ENCODE results near the gene THBS1.

The THBS1 gene

DNA sequence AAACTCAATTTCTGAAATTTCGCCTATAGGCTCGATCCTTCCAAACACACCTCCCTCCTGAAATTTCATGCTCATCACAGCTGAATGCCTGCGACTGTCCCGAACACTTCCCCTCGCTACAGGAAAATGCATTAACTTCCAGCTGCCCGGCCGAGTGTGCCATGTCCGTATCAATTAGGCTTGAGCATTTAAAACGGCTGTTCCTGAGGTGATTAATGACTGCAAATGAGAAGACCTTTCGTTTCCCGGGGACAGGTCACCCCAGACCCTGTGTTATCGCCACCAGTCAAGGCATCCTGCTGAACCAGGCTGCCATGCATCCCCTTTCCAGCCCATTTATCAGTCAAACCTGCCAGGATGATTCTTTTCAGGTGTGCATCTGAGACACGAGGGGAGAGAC, 63.3 kb downstream of the THBS1 start:
- Histone ChIP-seq H3K36me3 (ENCODE audit: control insufficient read depth in 4 of 4, insufficient read depth in 4 of 4, low read length in 3 of 4) (no peaks in the 10 kb centered on the region), H3K27ac (ENCODE audit: insufficient read depth in 1 of 2, low read depth in 1 of 2, low read length in 2 of 2, poor library complexity in 1 of 2, severe bottlenecking in 2 of 2) (no peak overlapping the region), H3K4me1 (ENCODE audit: control extremely low read depth in 1 of 4, control insufficient read depth in 4 of 4, insufficient read depth in 4 of 4, low read length in 3 of 4) (no peaks in the 10 kb centered on the region), H3K4me3 (ENCODE audit: control insufficient read depth in 1 of 7, extremely low read depth in 1 of 7, insufficient read depth in 4 of 7, low read depth in 2 of 7, low read length in 6 of 7) (no peak overlapping the region), H3K9me3 (ENCODE audit: control extremely low read depth in 1 of 5, control insufficient read depth in 4 of 5, insufficient read depth in 2 of 5, low read depth in 1 of 5, low read length in 4 of 5) (no peaks in the 10 kb centered on the region), H3K27me3 (replicated peaks in 2 of 5; ENCODE audit: control insufficient read depth in 4 of 5, insufficient read depth in 5 of 5, low read length in 4 of 5) (no peaks in the 10 kb centered on the region)
- WGBS (ENCODE audit: insufficient coverage): 97% methylated on average over 13 of the region's 13 CpGs
- DNase-seq: no peak
- POLR2A ChIA-PET: no interaction called here
- CTCF ChIA-PET: no interaction called here

DNA sequence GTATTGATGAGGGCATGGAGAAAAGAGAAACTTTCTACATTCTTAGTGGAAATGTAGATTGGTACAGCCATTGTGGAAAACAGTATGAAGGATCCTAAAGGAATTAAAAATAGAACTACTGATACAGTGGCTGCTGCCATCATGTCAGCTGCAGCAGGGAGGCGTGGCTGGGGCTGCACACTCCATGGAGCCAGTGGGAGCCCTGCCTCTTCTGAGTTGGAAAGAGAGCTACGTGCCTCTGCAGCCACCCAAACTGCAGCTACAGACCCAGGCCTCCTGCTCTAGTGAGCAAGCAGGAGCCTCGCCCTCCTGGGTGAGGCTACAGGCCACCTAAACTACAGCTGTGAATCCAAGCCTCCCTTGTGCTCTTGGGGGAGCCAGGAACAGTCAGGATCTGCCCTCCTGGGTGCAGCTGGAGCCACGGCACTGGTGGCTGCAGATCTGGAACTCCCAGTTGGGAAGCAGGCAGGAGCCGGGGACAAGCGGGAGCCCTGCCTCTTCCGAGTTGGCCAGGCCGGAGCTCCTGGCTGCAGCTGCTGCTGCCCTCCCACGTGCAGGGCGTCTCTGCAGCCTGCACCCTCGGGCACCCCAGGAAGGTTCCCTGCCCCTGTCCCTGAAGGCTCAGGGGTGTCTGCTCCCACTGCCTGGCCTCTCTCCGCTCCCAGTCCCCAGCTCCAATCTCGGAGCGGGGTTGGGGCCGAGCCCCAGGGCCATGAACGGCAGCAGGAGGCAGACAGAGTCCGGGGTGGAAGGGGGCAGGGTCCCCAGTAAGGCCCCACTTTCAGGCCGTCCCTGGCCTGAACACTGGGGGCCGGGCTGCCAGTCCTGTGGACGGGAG, 64.5 kb downstream of the THBS1 start:
- WGBS (ENCODE audit: insufficient coverage): 93% methylated on average over 20 of the region's 20 CpGs
- ChIA-PET POLR2A (no interaction called here), CTCF (interaction anchor here (0.6 to 1.4 kb wide), 2 partner anchors 40 to 217 kb away, joined by 3 read pairs; no protein-coding TSS in a partner anchor)
- Histone ChIP-seq H3K27me3 (replicated peaks in 2 of 5; ENCODE audit: control insufficient read depth in 4 of 5, insufficient read depth in 5 of 5, low read length in 4 of 5) (no peaks in the 10 kb centered on the region), H3K27ac (ENCODE audit: insufficient read depth in 1 of 2, low read depth in 1 of 2, low read length in 2 of 2, poor library complexity in 1 of 2, severe bottlenecking in 2 of 2) (no peak overlapping the region), H3K9me3 (ENCODE audit: control extremely low read depth in 1 of 5, control insufficient read depth in 4 of 5, insufficient read depth in 2 of 5, low read depth in 1 of 5, low read length in 4 of 5) (no peaks in the 10 kb centered on the region), H3K36me3 (ENCODE audit: control insufficient read depth in 4 of 4, insufficient read depth in 4 of 4, low read length in 3 of 4) (no peaks in the 10 kb centered on the region), H3K4me3 (ENCODE audit: control insufficient read depth in 1 of 7, extremely low read depth in 1 of 7, insufficient read depth in 4 of 7, low read depth in 2 of 7, low read length in 6 of 7) (no peak overlapping the region), H3K4me1 (ENCODE audit: control extremely low read depth in 1 of 4, control insufficient read depth in 4 of 4, insufficient read depth in 4 of 4, low read length in 3 of 4) (no peaks in the 10 kb centered on the region)
- DNase-seq: no peak

DNA sequence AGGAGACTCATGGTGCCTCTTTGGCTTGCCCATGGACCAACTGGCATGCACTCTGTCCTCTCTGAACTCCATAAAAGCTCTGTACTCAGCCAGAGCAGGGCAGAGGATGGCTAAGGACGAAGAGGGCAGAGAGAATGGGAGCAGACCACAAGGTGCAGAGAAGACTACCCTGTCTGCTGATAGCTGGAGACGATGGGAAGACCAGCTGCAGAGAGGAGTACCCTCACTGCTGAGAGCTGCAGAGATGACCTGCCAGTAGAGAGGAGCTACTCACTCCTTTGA, 65.0 kb downstream of the THBS1 start:
- Histone ChIP-seq H3K4me3 (ENCODE audit: control insufficient read depth in 1 of 7, extremely low read depth in 1 of 7, insufficient read depth in 4 of 7, low read depth in 2 of 7, low read length in 6 of 7) (no peak overlapping the region), H3K9me3 (ENCODE audit: control extremely low read depth in 1 of 5, control insufficient read depth in 4 of 5, insufficient read depth in 2 of 5, low read depth in 1 of 5, low read length in 4 of 5) (no peaks in the 10 kb centered on the region), H3K27me3 (replicated peaks in 2 of 5; ENCODE audit: control insufficient read depth in 4 of 5, insufficient read depth in 5 of 5, low read length in 4 of 5) (no peaks in the 10 kb centered on the region), H3K36me3 (ENCODE audit: control insufficient read depth in 4 of 4, insufficient read depth in 4 of 4, low read length in 3 of 4) (no peaks in the 10 kb centered on the region), H3K4me1 (ENCODE audit: control extremely low read depth in 1 of 4, control insufficient read depth in 4 of 4, insufficient read depth in 4 of 4, low read length in 3 of 4) (no peaks in the 10 kb centered on the region), H3K27ac (ENCODE audit: insufficient read depth in 1 of 2, low read depth in 1 of 2, low read length in 2 of 2, poor library complexity in 1 of 2, severe bottlenecking in 2 of 2) (no peak overlapping the region)
- CTCF ChIA-PET: interaction anchor here (1.4 kb wide), 1 partner anchor 40 kb away, joined by 3 read pairs; no protein-coding TSS in a partner anchor
- POLR2A ChIA-PET: no interaction called here
- DNase-seq: no peak
- 93% methylated on average over 2 of the region's 2 CpGs for WGBS (ENCODE audit: insufficient coverage)

- Histone ChIP-seq H3K27me3 (replicated peaks in 2 of 5; ENCODE audit: control insufficient read depth in 4 of 5, insufficient read depth in 5 of 5, low read length in 4 of 5) (no peaks in the 10 kb centered on the region), H3K9me3 (ENCODE audit: control extremely low read depth in 1 of 5, control insufficient read depth in 4 of 5, insufficient read depth in 2 of 5, low read depth in 1 of 5, low read length in 4 of 5) (no peaks in the 10 kb centered on the region), H3K4me3 (ENCODE audit: control insufficient read depth in 1 of 7, extremely low read depth in 1 of 7, insufficient read depth in 4 of 7, low read depth in 2 of 7, low read length in 6 of 7) (no peak overlapping the region), H3K4me1 (ENCODE audit: control extremely low read depth in 1 of 4, control insufficient read depth in 4 of 4, insufficient read depth in 4 of 4, low read length in 3 of 4) (no peaks in the 10 kb centered on the region), H3K36me3 (ENCODE audit: control insufficient read depth in 4 of 4, insufficient read depth in 4 of 4, low read length in 3 of 4) (no peaks in the 10 kb centered on the region), H3K27ac (ENCODE audit: insufficient read depth in 1 of 2, low read depth in 1 of 2, low read length in 2 of 2, poor library complexity in 1 of 2, severe bottlenecking in 2 of 2) (no peak overlapping the region)
- no peak for DNase-seq
- CTCF ChIA-PET: interaction anchor here (1.4 kb wide), 1 partner anchor 39 kb away, joined by 3 read pairs; no protein-coding TSS in a partner anchor
- POLR2A ChIA-PET: no interaction called here
- WGBS (ENCODE audit: insufficient coverage): no CpG with 5 or more reads among the region's 5 CpGs
Measured at GRCh38 chr15:39646425-39646824, 65.5 kb downstream of the THBS1 start.
